ENCODE results near the gene HPCAL4.

- TF ChIP-seq CTCF (IDR thresholded peaks at IDR 0.05) (no peak), EZH2 (IDR thresholded peaks at IDR 0.05) (no peak), EZH2phosphoT487 (IDR thresholded peaks at IDR 0.05) (peak; percentile 73)
Measured at GRCh38 chr1:39671433-39671792, 19.8 kb downstream of the HPCAL4 start.

Measured in neural progenitor cell (in vitro differentiated cells).